Measurements from ENCODE around the gene RAPGEF4.

RAPGEF4 gene

DNA sequence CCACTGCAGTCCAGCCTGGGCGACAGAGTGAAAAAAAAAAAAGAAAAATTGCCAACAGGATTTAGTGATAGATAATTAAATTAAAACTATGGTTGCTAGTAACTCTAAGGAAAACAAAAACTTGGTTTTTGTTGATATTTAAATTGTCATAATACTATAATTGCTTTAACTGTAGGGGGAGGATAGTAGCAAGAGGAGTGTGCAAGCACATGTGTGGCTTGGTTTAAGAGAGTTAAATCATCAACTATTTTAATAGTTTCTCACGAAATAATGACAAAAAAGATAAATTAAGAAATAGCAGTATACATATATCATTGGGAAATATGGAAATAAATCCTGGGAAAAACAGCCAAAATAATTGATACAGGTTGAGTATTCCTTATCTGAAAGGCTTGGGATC, 27.4 kb upstream of the RAPGEF4 start:
- no peaks in the 10 kb centered on the region for H3K9me3 ChIP-seq (ENCODE audit: control insufficient read depth, low read length)
- DNase-seq = no peak
- H3K4me3 ChIP-seq (ENCODE audit: insufficient read depth, low read depth, low read length, poor library complexity, severe bottlenecking) = no peak overlapping the region
- H3K4me1 ChIP-seq (ENCODE audit: control insufficient read depth, insufficient read depth, low read length, poor library complexity, severe bottlenecking) = no peaks in the 10 kb centered on the region
- H3K27ac ChIP-seq (ENCODE audit: insufficient read depth, low read length, poor library complexity, severe bottlenecking) = no peak overlapping the region
- no peaks in the 10 kb centered on the region for H3K36me3 ChIP-seq (ENCODE audit: control insufficient read depth, insufficient read depth, low read length)
- peaks cover 3% of the 10 kb centered on the region for H3K27me3 ChIP-seq (replicated peaks; ENCODE audit: control insufficient read depth, insufficient read depth, low read length, poor library complexity, severe bottlenecking)

DNA sequence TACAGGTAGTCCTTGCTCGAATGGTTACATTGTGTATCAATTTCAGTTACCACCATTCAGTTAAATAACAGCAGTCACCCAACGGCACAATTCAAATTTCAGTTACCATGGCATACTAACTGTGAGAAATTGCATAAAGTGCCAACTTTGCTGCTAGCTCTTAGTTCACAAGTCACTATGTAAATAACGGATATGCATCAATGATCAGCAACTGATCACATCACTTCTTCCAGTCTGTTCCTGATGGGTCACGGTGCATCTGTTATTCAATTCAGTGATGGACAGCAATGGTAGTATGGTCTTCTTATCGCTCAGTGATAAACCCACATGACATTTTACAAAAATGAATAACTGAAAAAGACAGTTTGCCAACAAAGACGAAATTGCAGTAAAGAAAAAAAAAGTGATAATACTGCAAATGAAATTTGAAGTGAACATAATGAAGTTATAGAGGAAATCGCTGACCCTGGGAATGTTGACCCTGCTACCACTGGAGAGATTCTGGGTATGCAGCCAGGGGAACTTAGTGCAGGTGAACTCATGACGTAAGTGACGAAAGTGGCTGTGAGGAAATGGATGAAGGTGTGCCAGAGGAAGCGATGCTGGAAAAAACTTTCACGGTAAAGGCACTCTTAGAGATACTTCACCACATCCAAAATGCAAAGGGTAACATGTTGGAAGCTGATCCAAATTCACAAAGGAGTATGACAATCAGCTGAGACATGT, 25.9 kb upstream of the RAPGEF4 start:
- DNase-seq = no peak
- no peaks in the 10 kb centered on the region for H3K4me1 ChIP-seq (ENCODE audit: control insufficient read depth, insufficient read depth, low read length, poor library complexity, severe bottlenecking)
- no peak overlapping the region for H3K4me3 ChIP-seq (ENCODE audit: insufficient read depth, low read depth, low read length, poor library complexity, severe bottlenecking)
- H3K27me3 ChIP-seq (replicated peaks; ENCODE audit: control insufficient read depth, insufficient read depth, low read length, poor library complexity, severe bottlenecking) = peaks cover 3% of the 10 kb centered on the region
- H3K36me3 ChIP-seq (ENCODE audit: control insufficient read depth, insufficient read depth, low read length) = no peaks in the 10 kb centered on the region
- H3K9me3 ChIP-seq (ENCODE audit: control insufficient read depth, low read length) = no peaks in the 10 kb centered on the region
- no peak overlapping the region for H3K27ac ChIP-seq (ENCODE audit: insufficient read depth, low read length, poor library complexity, severe bottlenecking)

DNA sequence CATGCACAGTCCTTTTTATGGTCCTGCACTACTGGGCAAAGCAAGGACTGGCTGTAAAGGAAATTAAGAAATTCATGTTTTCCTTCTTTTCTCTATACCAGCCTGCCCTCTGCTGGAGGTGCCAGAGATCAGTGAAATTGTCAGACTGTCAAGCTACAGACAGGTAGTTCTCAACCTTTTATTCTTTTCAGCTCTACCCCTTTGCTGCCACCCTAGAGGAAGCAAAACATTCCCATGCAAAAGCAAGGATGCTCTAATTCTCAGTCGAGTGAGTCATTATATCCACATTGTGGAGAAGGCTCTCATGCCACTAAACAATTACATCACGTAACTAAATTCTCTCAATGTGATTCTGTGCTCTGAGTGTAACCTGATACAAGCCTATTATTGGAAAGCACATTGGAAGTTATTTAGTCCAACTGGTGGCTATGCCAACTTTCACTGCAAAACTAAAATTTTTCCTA, 25.0 kb upstream of the RAPGEF4 start:
- no peak overlapping the region for H3K4me3 ChIP-seq (ENCODE audit: insufficient read depth, low read depth, low read length, poor library complexity, severe bottlenecking)
- peaks cover 3% of the 10 kb centered on the region for H3K27me3 ChIP-seq (replicated peaks; ENCODE audit: control insufficient read depth, insufficient read depth, low read length, poor library complexity, severe bottlenecking)
- no peak overlapping the region for H3K27ac ChIP-seq (ENCODE audit: insufficient read depth, low read length, poor library complexity, severe bottlenecking)
- H3K36me3 ChIP-seq (ENCODE audit: control insufficient read depth, insufficient read depth, low read length) = no peaks in the 10 kb centered on the region
- H3K4me1 ChIP-seq (ENCODE audit: control insufficient read depth, insufficient read depth, low read length, poor library complexity, severe bottlenecking) = no peaks in the 10 kb centered on the region
- no peak for DNase-seq
- no peaks in the 10 kb centered on the region for H3K9me3 ChIP-seq (ENCODE audit: control insufficient read depth, low read length)

DNA sequence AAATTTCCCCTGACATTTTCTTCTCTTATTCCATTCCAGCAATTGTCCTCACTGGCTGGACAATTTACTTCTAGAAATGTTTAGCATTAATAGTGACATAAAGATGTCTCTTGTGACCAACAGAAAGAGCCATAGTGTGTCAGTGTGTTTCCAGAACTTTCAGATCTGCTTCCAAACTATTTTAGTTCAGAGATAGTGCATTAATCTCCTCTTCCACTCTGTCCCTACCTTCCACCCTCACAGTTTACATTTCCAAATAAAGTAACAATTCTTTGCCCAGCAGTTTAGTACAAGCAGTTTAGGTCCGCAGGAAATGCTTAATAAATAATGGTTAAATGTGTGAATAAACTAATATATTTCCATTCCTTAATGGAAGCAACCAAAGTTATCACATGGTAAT, 24.5 kb upstream of the RAPGEF4 start:
- Histone ChIP-seq H3K27ac (ENCODE audit: insufficient read depth, low read length, poor library complexity, severe bottlenecking) (no peak overlapping the region), H3K4me1 (ENCODE audit: control insufficient read depth, insufficient read depth, low read length, poor library complexity, severe bottlenecking) (no peaks in the 10 kb centered on the region), H3K27me3 (replicated peaks; ENCODE audit: control insufficient read depth, insufficient read depth, low read length, poor library complexity, severe bottlenecking) (peaks cover 3% of the 10 kb centered on the region), H3K9me3 (ENCODE audit: control insufficient read depth, low read length) (no peaks in the 10 kb centered on the region), H3K36me3 (ENCODE audit: control insufficient read depth, insufficient read depth, low read length) (no peaks in the 10 kb centered on the region), H3K4me3 (ENCODE audit: insufficient read depth, low read depth, low read length, poor library complexity, severe bottlenecking) (no peak overlapping the region)
- DNase-seq = no peak

DNA sequence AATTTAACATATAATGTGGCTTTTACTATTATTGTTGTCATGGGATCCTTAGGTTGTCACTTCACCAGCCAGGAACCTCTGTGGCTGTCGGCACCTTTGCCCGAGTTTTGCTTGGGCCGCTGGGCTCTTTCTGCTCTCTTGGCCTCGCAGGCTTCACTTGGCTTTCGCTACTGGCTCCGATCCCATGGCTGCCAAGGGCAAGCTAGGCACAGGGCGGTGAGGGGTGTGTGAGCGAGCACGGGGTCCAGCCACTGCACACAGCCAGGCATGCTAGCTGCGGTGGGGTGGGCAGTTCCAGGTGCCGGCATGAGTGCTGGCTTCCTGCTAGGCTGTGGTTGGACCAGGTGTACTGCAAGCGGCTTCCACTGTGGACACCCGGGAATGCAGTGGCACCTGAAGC, 23.4 kb upstream of the RAPGEF4 start:
- Histone ChIP-seq H3K4me1 (ENCODE audit: control insufficient read depth, insufficient read depth, low read length, poor library complexity, severe bottlenecking) (no peaks in the 10 kb centered on the region), H3K36me3 (ENCODE audit: control insufficient read depth, insufficient read depth, low read length) (no peaks in the 10 kb centered on the region)
- no peak for DNase-seq

DNA sequence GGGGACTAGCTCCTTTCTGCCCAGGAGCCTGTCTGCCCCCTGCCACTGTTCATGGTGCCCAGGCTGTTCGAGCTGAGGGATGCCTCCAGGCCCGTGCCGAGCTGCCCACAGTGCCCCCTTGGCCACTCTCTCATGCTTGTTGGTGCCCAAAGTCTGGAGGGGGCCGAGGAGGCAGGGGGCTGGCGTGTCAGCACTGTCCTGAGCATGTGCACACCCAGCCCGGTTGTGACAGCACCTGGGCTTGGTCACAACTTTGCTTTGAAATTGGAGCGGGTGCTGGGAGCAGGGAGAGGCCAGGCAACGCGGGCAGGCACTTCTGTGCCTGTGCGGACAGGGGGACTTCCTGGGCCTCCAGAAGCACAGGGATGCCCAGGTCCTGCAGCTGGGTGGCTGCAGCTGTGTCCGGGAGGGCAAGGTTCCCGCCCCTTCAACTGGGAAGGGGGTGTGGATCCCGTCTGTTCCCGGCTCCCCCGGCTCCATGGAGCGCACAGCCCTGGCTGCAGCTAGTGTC, 22.2 kb upstream of the RAPGEF4 start:
- H3K4me3 ChIP-seq (ENCODE audit: insufficient read depth, low read depth, low read length, poor library complexity, severe bottlenecking) = no peak overlapping the region
- peaks cover 3% of the 10 kb centered on the region for H3K27me3 ChIP-seq (replicated peaks; ENCODE audit: control insufficient read depth, insufficient read depth, low read length, poor library complexity, severe bottlenecking)
- no peaks in the 10 kb centered on the region for H3K9me3 ChIP-seq (ENCODE audit: control insufficient read depth, low read length)
- no peak overlapping the region for H3K27ac ChIP-seq (ENCODE audit: insufficient read depth, low read length, poor library complexity, severe bottlenecking)
- no peaks in the 10 kb centered on the region for H3K36me3 ChIP-seq (ENCODE audit: control insufficient read depth, insufficient read depth, low read length)
- no peak for DNase-seq
- no peaks in the 10 kb centered on the region for H3K4me1 ChIP-seq (ENCODE audit: control insufficient read depth, insufficient read depth, low read length, poor library complexity, severe bottlenecking)

More for the DNA sequence above, 23.4 kb upstream of the RAPGEF4 start:
- H3K9me3 ChIP-seq (ENCODE audit: control insufficient read depth, low read length) = no peaks in the 10 kb centered on the region
- H3K4me3 ChIP-seq (ENCODE audit: insufficient read depth, low read depth, low read length, poor library complexity, severe bottlenecking) = no peak overlapping the region
- H3K27ac ChIP-seq (ENCODE audit: insufficient read depth, low read length, poor library complexity, severe bottlenecking) = no peak overlapping the region
- H3K27me3 ChIP-seq (replicated peaks; ENCODE audit: control insufficient read depth, insufficient read depth, low read length, poor library complexity, severe bottlenecking) = peaks cover 3% of the 10 kb centered on the region

DNA sequence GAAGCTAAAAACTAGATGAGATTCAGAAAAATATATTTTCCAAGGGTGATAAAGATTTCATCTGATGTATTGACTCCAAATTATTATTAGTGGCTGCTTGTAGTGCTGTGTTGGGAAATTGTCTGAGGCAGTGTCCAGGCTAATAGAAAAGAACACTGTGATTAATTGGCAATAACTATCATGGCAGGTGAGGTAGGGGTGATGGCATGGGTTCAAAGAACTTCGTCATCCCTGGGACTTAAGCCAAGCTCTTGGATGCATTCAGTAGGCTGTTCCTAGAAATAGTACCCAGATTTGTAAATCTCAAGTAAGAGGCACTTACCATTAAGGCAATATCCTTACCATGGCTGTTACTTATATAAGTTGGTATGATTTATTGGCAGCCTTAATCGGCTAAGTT, 13.2 kb upstream of the RAPGEF4 start:
- Histone ChIP-seq H3K36me3 (ENCODE audit: control insufficient read depth, insufficient read depth, low read length) (no peaks in the 10 kb centered on the region), H3K4me1 (ENCODE audit: control insufficient read depth, insufficient read depth, low read length, poor library complexity, severe bottlenecking) (no peaks in the 10 kb centered on the region), H3K27ac (ENCODE audit: insufficient read depth, low read length, poor library complexity, severe bottlenecking) (no peak overlapping the region), H3K9me3 (ENCODE audit: control insufficient read depth, low read length) (no peaks in the 10 kb centered on the region), H3K4me3 (ENCODE audit: insufficient read depth, low read depth, low read length, poor library complexity, severe bottlenecking) (no peak overlapping the region), H3K27me3 (replicated peaks; ENCODE audit: control insufficient read depth, insufficient read depth, low read length, poor library complexity, severe bottlenecking) (no peaks in the 10 kb centered on the region)
- no peak for DNase-seq

DNA sequence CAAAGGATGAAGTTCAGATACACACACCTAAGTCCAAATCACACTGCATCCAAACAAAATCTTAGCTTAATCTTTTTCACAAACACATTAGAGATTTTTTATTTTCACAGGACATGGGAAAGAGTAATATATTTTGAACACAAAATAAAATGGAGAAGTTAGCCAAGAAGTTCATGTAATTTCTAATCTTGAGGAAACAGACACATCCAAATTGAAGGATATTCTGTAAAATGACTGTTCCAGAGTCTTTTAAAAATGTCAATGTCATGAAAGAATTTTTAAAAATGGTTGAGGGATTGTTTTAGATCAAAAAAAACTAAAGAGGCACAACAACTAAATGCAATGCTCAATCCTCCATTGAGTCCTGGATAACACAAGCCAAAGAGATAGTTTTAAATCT, 12.4 kb upstream of the RAPGEF4 start:
- H3K9me3 ChIP-seq (ENCODE audit: control insufficient read depth, low read length) = no peaks in the 10 kb centered on the region
- H3K27me3 ChIP-seq (replicated peaks; ENCODE audit: control insufficient read depth, insufficient read depth, low read length, poor library complexity, severe bottlenecking) = no peaks in the 10 kb centered on the region
- no peak overlapping the region for H3K4me3 ChIP-seq (ENCODE audit: insufficient read depth, low read depth, low read length, poor library complexity, severe bottlenecking)
- no peak overlapping the region for H3K27ac ChIP-seq (ENCODE audit: insufficient read depth, low read length, poor library complexity, severe bottlenecking)
- no peaks in the 10 kb centered on the region for H3K36me3 ChIP-seq (ENCODE audit: control insufficient read depth, insufficient read depth, low read length)
- DNase-seq = no peak
- no peaks in the 10 kb centered on the region for H3K4me1 ChIP-seq (ENCODE audit: control insufficient read depth, insufficient read depth, low read length, poor library complexity, severe bottlenecking)

DNA sequence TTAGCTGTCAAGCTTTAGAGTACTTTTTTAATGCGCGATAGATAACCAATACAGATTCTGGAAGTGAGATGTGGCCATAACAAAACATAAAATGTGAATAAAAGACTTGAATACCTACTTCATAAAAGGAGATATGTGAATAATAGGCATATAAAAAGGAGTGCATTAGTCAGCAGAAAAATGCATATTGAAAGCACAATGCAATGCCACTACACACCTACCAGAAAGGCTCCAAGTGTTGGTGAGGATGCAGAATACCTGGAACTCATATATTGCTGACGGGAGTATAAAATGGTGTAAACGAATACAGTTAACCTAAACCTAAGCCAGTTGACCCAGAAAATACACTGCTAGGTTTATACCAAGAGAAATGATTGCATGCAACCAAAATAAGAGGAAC, 10.9 kb upstream of the RAPGEF4 start:
- no peak overlapping the region for H3K4me3 ChIP-seq (ENCODE audit: insufficient read depth, low read depth, low read length, poor library complexity, severe bottlenecking)
- DNase-seq = no peak
- H3K9me3 ChIP-seq (ENCODE audit: control insufficient read depth, low read length) = no peaks in the 10 kb centered on the region
- H3K4me1 ChIP-seq (ENCODE audit: control insufficient read depth, insufficient read depth, low read length, poor library complexity, severe bottlenecking) = no peaks in the 10 kb centered on the region
- H3K36me3 ChIP-seq (ENCODE audit: control insufficient read depth, insufficient read depth, low read length) = no peaks in the 10 kb centered on the region
- no peak overlapping the region for H3K27ac ChIP-seq (ENCODE audit: insufficient read depth, low read length, poor library complexity, severe bottlenecking)
- H3K27me3 ChIP-seq (replicated peaks; ENCODE audit: control insufficient read depth, insufficient read depth, low read length, poor library complexity, severe bottlenecking) = no peaks in the 10 kb centered on the region

DNA sequence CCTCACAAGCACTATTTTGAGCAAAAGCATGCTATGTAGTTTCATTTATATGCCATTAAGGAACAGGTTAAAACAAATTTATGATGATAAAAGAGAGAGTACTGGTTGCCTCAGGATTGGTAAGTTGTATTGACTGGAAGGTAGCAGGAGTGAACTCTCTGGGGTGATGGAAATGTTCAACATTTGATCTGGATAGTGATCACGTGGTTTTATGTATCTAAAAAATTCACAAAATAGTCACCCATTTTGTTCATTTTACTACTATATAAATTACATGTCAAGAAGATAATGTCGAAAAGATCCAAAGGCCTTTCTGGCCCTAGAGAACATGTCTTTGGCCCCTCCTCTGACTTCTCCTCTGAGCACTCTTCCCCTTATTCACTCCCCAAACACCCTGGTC, 10.4 kb upstream of the RAPGEF4 start:
- no peaks in the 10 kb centered on the region for H3K9me3 ChIP-seq (ENCODE audit: control insufficient read depth, low read length)
- DNase-seq = no peak
- H3K27me3 ChIP-seq (replicated peaks; ENCODE audit: control insufficient read depth, insufficient read depth, low read length, poor library complexity, severe bottlenecking) = no peaks in the 10 kb centered on the region
- no peaks in the 10 kb centered on the region for H3K4me1 ChIP-seq (ENCODE audit: control insufficient read depth, insufficient read depth, low read length, poor library complexity, severe bottlenecking)
- no peak overlapping the region for H3K4me3 ChIP-seq (ENCODE audit: insufficient read depth, low read depth, low read length, poor library complexity, severe bottlenecking)
- no peaks in the 10 kb centered on the region for H3K36me3 ChIP-seq (ENCODE audit: control insufficient read depth, insufficient read depth, low read length)
- no peak overlapping the region for H3K27ac ChIP-seq (ENCODE audit: insufficient read depth, low read length, poor library complexity, severe bottlenecking)

Measured in effector memory CD4-positive, alpha-beta T cell (primary cell).